Right forelimb (tissue), 1 donor: ENCODE data around the gene LCN10.

ENCODE experiments used
- DNase-seq: peaks from one replicate; pipeline ENCODE4 v3.0.0-alpha.2; 2018

Gene LCN10

GRCh38 chr9:136734837-136735496 is 7.8 kb downstream of the LCN10 start:
- no peak for DNase-seq

GRCh38 chr9:136733611-136734010 is 9.1 kb downstream of the LCN10 start:
- no peak for DNase-seq

GRCh38 chr9:136732444-136733178 is 10.1 kb downstream of the LCN10 start:
- DNase-seq = no peak

- no peak for DNase-seq
These were observed 12.8 kb downstream of the LCN10 start for GRCh38 chr9:136729926-136730325.

GRCh38 chr9:136729144-136729543 is 13.6 kb downstream of the LCN10 start:
- DNase-seq = no peak

GRCh38 chr9:136728548-136729123 is 14.1 kb downstream of the LCN10 start:
- DNase-seq = no peak

GRCh38 chr9:136728080-136728547 is 14.6 kb downstream of the LCN10 start:
- peak; percentile 95 for DNase-seq

GRCh38 chr9:136726631-136727191 is 16.0 kb downstream of the LCN10 start:
- DNase-seq = no peak

- DNase-seq = no peak
These were observed 16.6 kb downstream of the LCN10 start for GRCh38 chr9:136726118-136726517.

- no peak for DNase-seq
These were observed 17.1 kb downstream of the LCN10 start for GRCh38 chr9:136725612-136726011.

- DNase-seq = no peak
These were observed 18.0 kb downstream of the LCN10 start for GRCh38 chr9:136724772-136725171.

- no peak for DNase-seq
These were observed 18.8 kb downstream of the LCN10 start for GRCh38 chr9:136723989-136724388.

GRCh38 chr9:136723362-136723976 is 19.3 kb downstream of the LCN10 start:
- DNase-seq = no peak

GRCh38 chr9:136722969-136723356 is 19.8 kb downstream of the LCN10 start:
- DNase-seq = no peak

GRCh38 chr9:136722093-136722968 is 20.4 kb downstream of the LCN10 start:
- no peak for DNase-seq

- DNase-seq = no peak
These were observed 21.2 kb downstream of the LCN10 start for GRCh38 chr9:136721339-136722092.

GRCh38 chr9:136720898-136721338 is 21.8 kb downstream of the LCN10 start:
- no peak for DNase-seq

GRCh38 chr9:136720251-136720897 is 22.4 kb downstream of the LCN10 start:
- peak; percentile 78 for DNase-seq

GRCh38 chr9:136719195-136719880 is 23.4 kb downstream of the LCN10 start:
- no peak for DNase-seq
